NCI-H187 (cell line): ENCODE measurements around the gene HNRNPCL4.
"Not testable (repeated sequence)": the region's sequence is repeated elsewhere in the genome, so short reads cannot be mapped to it uniquely, and the experiment has no call there.

Experiments used
- DNase-seq, 2 experiments: peaks; one replicate each; lab custom pipeline; 2025; lab: John Stamatoyannopoulos, UW

The HNRNPCL4 gene

DNA sequence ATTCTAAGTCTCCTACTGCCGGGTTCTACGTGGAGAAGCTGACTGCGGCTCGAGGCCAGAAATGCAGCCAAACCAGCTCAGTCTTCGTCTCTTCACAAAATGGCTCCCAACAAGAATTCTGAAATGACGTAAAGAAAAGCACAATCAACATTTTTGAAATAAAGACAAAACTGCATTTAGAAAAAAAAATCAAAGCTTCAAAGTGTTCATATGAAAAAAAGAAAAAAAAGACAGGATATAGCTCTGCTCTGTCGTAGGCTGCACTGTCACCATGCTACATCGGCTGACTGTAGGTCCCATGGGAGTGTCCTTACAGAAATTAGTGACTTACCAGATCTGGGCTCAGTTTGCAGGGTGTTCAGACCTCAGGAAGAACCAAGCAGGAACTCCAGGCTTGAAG is at the start of gene HNRNPCL4:
Gene HNRNPCL4 (minus strand): TSS at position 101 of the 400 bp plus-strand sequence. CDS start 164 bp downstream, outside the sequence.
- not testable (repeated sequence) for DNase-seq

DNA sequence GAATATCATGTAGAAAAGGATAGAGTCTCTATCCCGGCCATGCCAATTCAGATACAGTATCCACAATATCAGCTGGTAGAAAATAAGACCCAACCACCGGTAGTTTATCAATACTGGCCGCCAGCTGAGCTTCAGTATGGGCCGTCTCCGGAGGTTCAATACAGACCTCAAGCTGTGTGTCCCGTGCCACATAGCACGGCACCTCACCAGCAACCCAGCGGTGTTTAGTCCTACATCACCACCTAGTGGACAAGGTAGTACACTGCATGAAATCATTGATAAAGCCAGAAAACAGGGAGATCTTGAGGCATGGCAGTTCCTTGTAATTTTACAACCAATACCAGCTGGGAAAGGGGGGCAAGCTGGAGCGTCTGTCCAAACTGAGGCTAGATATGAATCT is 43.3 kb upstream of the HNRNPCL4 start:
- DNase-seq: not testable (repeated sequence)

GRCh38 chr1:13201309-13201708 is 35.9 kb upstream of the HNRNPCL4 start, which contains the start of gene PRAMEF13:
Gene PRAMEF13, minus strand, starts transcription at chr1:13201409. Its CDS starts 1,820 bp downstream, at chr1:13199589.
- not testable (repeated sequence) for DNase-seq

DNA sequence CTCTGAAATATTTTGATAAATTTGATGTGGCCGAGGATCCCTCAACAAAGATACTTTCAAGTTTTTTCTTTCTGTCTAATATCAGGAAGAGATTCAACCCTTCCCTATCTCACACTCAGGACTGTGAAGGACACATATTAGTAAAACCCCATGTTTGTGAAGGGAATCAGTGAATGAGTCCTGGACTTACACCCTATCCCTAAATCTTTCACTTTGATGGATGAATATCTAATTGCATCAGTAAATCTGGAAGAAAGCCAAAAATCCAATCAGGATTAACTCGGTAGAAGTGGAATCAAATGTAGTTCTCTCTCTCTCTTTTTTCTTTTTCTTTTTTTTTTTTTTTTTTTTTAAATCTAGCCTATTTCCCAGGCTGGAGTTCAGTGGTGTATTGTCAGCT is 6.1 kb upstream of the HNRNPCL4 start, which contains the start of gene PRAMEF9:
Gene PRAMEF9 (plus strand): TSS at position 301 of the 400 bp plus-strand sequence. CDS start 3,433 bp downstream, outside the sequence.
- not testable (repeated sequence) for DNase-seq

DNA sequence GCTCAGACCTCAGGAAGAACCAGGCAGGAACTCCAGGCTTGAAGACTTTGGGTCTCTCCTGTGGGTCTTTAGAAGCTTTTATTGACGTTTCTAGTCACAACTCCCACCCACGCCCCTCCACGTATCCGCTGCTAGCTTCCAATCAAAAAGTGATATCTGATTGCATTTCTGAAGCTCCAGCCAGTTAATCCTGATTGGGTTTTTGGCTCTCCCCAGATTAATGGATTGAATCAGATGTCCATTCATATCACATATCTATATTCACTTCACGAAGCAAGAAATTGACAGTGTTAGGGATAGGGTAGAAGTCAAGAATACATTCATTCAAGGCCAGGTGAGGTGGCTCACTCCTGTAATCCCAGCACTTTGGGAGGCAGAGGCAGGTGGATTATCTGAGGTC is 9.5 kb downstream of the HNRNPCL4 start, which contains the start of gene PRAMEF26:
Gene PRAMEF26 (minus strand): TSS at position 101 of the 400 bp plus-strand sequence. CDS start 2,914 bp downstream, outside the sequence.
- not testable (repeated sequence) for DNase-seq

GRCh38 chr1:13116754-13117153 is 48.7 kb downstream of the HNRNPCL4 start, which contains the start of gene HNRNPCL2:
Gene HNRNPCL2, minus strand, starts transcription at chr1:13116854. Its CDS starts 454 bp downstream, at chr1:13116400.
- not testable (repeated sequence) for DNase-seq
